HCT116 (cell line): Measurements from ENCODE around the gene FAM168A. TPM values are rescaled to one million over a fixed set of nuclear protein-coding genes. Genes with fewer than 3 reads are reported as not detected.
A peak's percentile ranks its signal among the peaks of the same experiment; 100 is the strongest.

Source experiments
- ATAC-seq: fragments of 200-7000 bp; cut with Tn5 transposase; 2 replicates; pipeline ENCODE4 v1.9.1; 2020; ENCODE audit warnings: mild to moderate bottlenecking, moderate library complexity
- BruUV-seq: library from RNA; stranded (reverse); fragments of 400-500 nt; replicated peaks from 2 replicates; lab custom pipeline; 2021; lab: Mats Ljungman, UMichigan
- CTCF ChIA-PET: fragments of 300-600 bp; sonication (Branson Sonifier 250); formaldehyde crosslinking; loops from one replicate; lab custom pipeline; 2021; ENCODE audit warnings: antibody characterized with exemption; lab: Charles Lee
- POLR2A ChIA-PET: fragments of 300-600, 350-600 bp; sonication (Branson Sonifier 250); formaldehyde crosslinking; loops from one replicate; lab custom pipeline; 2021; ENCODE audit warnings: antibody characterized with exemption; lab: Charles Lee
- RAD21 ChIA-PET, 2 experiments: fragments of 300-600 bp; sonication (Branson Sonifier 250); formaldehyde crosslinking; loops; one replicate each; lab custom pipeline; 2023; ENCODE audit warnings: low total read pairs in 2 of 2; ENCODE audit not compliant: uncharacterized antibody in 2 of 2, unreplicated experiment in 2 of 2, low non-redundant PET in 1 of 2; lab: Charles Lee
- DNase-seq: peaks from one replicate; pipeline ENCODE4 v3.0.0-alpha.2; 2010; ENCODE audit warnings: low read depth, low spot score
- H2AFZ ChIP-seq: fragments of 200-600 bp; shearing (Covaris generic), sonication (generic); 2 replicates; pipeline ENCODE4 v1.6.1; 2017; ENCODE audit warnings: low read depth, mixed run types, mixed read lengths, antibody characterized with exemption, low read length; ENCODE audit not compliant: poor library complexity, severe bottlenecking
- H3K27ac ChIP-seq: 2 replicates; pipeline ENCODE4 v1.5.1; 2012; ENCODE audit warnings: low read depth, low read length
- H3K27me3 ChIP-seq: fragments of 200-600 bp; sonication (generic); 2 replicates; pipeline ENCODE4 v1.6.1; 2016; ENCODE audit warnings: mixed run types, low read length, mixed read lengths; ENCODE audit not compliant: insufficient read depth
- H3K36me3 ChIP-seq, 2 experiments: fragments of 200-500 bp in 1 of 2; fragments of 200-600 bp in 1 of 2; sonication (Bioruptor generic) in 1 of 2; sonication (generic) in 1 of 2; 2 replicates each; pipeline versions ENCODE4 v1.5.1 to v1.6.1; 2014 to 2016; ENCODE audit warnings: low read length in 2 of 2, inconsistent platforms in 1 of 2, mixed read lengths in 1 of 2, mixed run types in 1 of 2; ENCODE audit not compliant: insufficient read depth in 2 of 2, control insufficient read depth in 1 of 2
- H3K4me1 ChIP-seq, 2 experiments: fragments of 200-600 bp in 1 of 2; sonication (generic) in 1 of 2; 2 replicates each; pipeline versions ENCODE4 v1.5.1 to v1.6.1; 2012 to 2017; ENCODE audit warnings: low read length in 2 of 2, inconsistent platforms in 1 of 2, mild to moderate bottlenecking in 1 of 2, mixed read lengths in 1 of 2, mixed run types in 1 of 2, moderate library complexity in 1 of 2; ENCODE audit not compliant: insufficient read depth in 2 of 2, control insufficient read depth in 1 of 2
- H3K4me2 ChIP-seq: fragments of 200-600 bp; sonication (generic); 2 replicates; pipeline ENCODE4 v1.6.1; 2017; ENCODE audit warnings: mixed run types, low read length, mixed read lengths
- H3K4me3 ChIP-seq, 2 experiments: fragments of 200-600 bp in 1 of 2; sonication (generic) in 1 of 2; replicated peaks in 1 of 2; 2 replicates each; pipeline ENCODE4 v1.5.1; 2011 to 2016; ENCODE audit warnings: low read length in 2 of 2, control low read depth in 1 of 2, low read depth in 1 of 2, mild to moderate bottlenecking in 1 of 2, mixed read lengths in 1 of 2, mixed run types in 1 of 2
- H3K79me2 ChIP-seq: fragments of 200-600 bp; sonication (generic); 2 replicates; pipeline ENCODE4 v1.6.1; 2017; ENCODE audit warnings: mild to moderate bottlenecking, mixed run types, low read length, moderate library complexity, mixed read lengths; ENCODE audit not compliant: insufficient read depth
- H3K9ac ChIP-seq: fragments of 200-600 bp; sonication (generic); 2 replicates; pipeline ENCODE4 v1.6.1; 2016; ENCODE audit warnings: low read length, mixed read lengths
- H3K9me2 ChIP-seq: fragments of 200-600 bp; sonication (generic), shearing (Covaris generic); 2 replicates; pipeline ENCODE4 v1.6.1; 2017; ENCODE audit warnings: mixed run types, mild to moderate bottlenecking, moderate library complexity; ENCODE audit not compliant: insufficient read depth
- H3K9me3 ChIP-seq, 2 experiments: fragments of 200-500 bp in 1 of 2; fragments of 200-600 bp in 1 of 2; sonication (Bioruptor generic) in 1 of 2; sonication (generic) in 1 of 2; 2 replicates each; pipeline ENCODE4 v1.6.1; 2014 to 2017; ENCODE audit warnings: low read length in 2 of 2, mixed read lengths in 2 of 2, inconsistent platforms in 1 of 2, low read depth in 1 of 2, mild to moderate bottlenecking in 1 of 2, mixed run types in 1 of 2, moderate library complexity in 1 of 2; ENCODE audit not compliant: control insufficient read depth in 1 of 2, insufficient read depth in 1 of 2
- H4K20me1 ChIP-seq: fragments of 200-600 bp; sonication (generic), shearing (Covaris generic); 2 replicates; pipeline ENCODE4 v1.6.1; 2017; ENCODE audit warnings: mixed run types, mild to moderate bottlenecking, moderate library complexity; ENCODE audit not compliant: insufficient read depth
- ATF3 ChIP-seq: IDR thresholded peaks from 2 replicates; pipeline ENCODE4 v1.6.1; 2012
- CTCF ChIP-seq, 3 experiments: fragments of 200-600 bp in 1 of 3; sonication (generic) in 1 of 3; IDR thresholded peaks in 2 of 3; conservative IDR thresholded peaks in 1 of 3; 2 replicates each; pipeline ENCODE4 v1.5.1; 2012 to 2017; ENCODE audit warnings: low read depth in 2 of 3, low read length in 2 of 3, antibody characterized with exemption in 1 of 3, borderline replicate concordance in 1 of 3, control low read depth in 1 of 3, mild to moderate bottlenecking in 1 of 3, mixed read lengths in 1 of 3, mixed run types in 1 of 3, moderate library complexity in 1 of 3; ENCODE audit not compliant: insufficient read depth in 1 of 3
- POLR2AphosphoS5 ChIP-seq: IDR thresholded peaks from 2 replicates; pipeline ENCODE4 v1.6.1; 2011; ENCODE audit warnings: mild to moderate bottlenecking, low read depth, low read length, moderate library complexity
- RAD21 ChIP-seq: IDR thresholded peaks from 2 replicates; pipeline ENCODE4 v1.6.1; 2012; ENCODE audit warnings: low read depth, mild to moderate bottlenecking
- intact Hi-C: fragments of 100-400 bp; cut with micrococcal nuclease; formaldehyde crosslinking; loops from 2 replicates; pipeline ENCODE4 v1.10.0; 2022
- total RNA-seq: library from RNA; stranded (reverse); gene quantifications from one replicate; pipeline ENCODE4 v1.2.1, GENCODE V29; 2021; ENCODE audit not compliant: unreplicated experiment

FAM168A gene
- total RNA-seq, 1 experiment from 2014 or later = 31.5 TPM

GRCh38 chr11:73402834-73403185, 195.1 kb downstream of the FAM168A start:
- Histone ChIP-seq H3K4me2 (no peak overlapping the region), H3K27me3 (no peaks in the 10 kb centered on the region), H4K20me1 (no peaks in the 10 kb centered on the region), H3K9me2 (no peaks in the 10 kb centered on the region), H3K9ac (no peak overlapping the region), H3K9me3 (no peaks in the 10 kb centered on the region), H3K79me2 (no peaks in the 10 kb centered on the region), H3K27ac (no peak overlapping the region), H3K4me1 (no peaks in the 10 kb centered on the region), H3K4me3 (no peak overlapping the region), H2AFZ (no peak overlapping the region), H3K36me3 (no peaks in the 10 kb centered on the region)
- no peak for DNase-seq
- intact Hi-C loops = loop anchor here (2.0 kb wide), 1 partner anchor 528 kb away; no protein-coding TSS in a partner anchor
- ChIA-PET RAD21 (interaction anchor here (1.4 to 1.6 kb wide), 2 partner anchors 223 to 258 kb away, joined by 6 read pairs; no protein-coding TSS in a partner anchor), CTCF (interaction anchor here (0.8 to 1.2 kb wide), 3 partner anchors 9 to 529 kb away, joined by 4 to 8 read pairs (median 4); no protein-coding TSS in a partner anchor), POLR2A (interaction anchor here (1.6 kb wide), 1 partner anchor 223 kb away, joined by 3 read pairs; no protein-coding TSS in a partner anchor)
- no peak for TF ChIP-seq ATF3
- TF ChIP-seq RAD21 = peak; percentile 40; the same call in 1 of the 2 replicates
- TF ChIP-seq POLR2AphosphoS5 = 0 out of 2 replicates have a peak, but pooled peaks have one; percentile 24
- TF ChIP-seq CTCF (IDR thresholded peaks at IDR 0.05 in 2 of 3, conservative IDR thresholded peaks at IDR 0.05 in 1 of 3; ENCODE audit: borderline replicate concordance in 1 of 3, insufficient read depth in 1 of 3, low read depth in 2 of 3, low read length in 2 of 3) = peak; percentile 28 to 49 (median 29); a peak in 4 of 6 replicates
- no TSS peak for BruUV-seq
- peak; percentile 50 for ATAC-seq
